IMR-90 (cell line): ENCODE results near the gene PRKACA. TPM values are rescaled to one million over a fixed set of nuclear protein-coding genes. Genes with fewer than 3 reads are reported as not detected.

Experiments used
- ATAC-seq: fragments of 200-7000 bp; cut with Tn5 transposase; 2 replicates; pipeline ENCODE4 v1.9.1; 2020; ENCODE audit warnings: low read depth, mild to moderate bottlenecking, moderate library complexity
- BruUV-seq: library from RNA; stranded (reverse); fragments of 400-500 nt; replicated peaks from 2 replicates; lab custom pipeline; 2021; lab: Mats Ljungman, UMichigan
- CTCF ChIA-PET: fragments of 300-600 bp; formaldehyde crosslinking; extraction: SDS; loops from one replicate; lab custom pipeline; 2021; ENCODE audit warnings: antibody characterized with exemption; lab: Yijun Ruan, JAX
- POLR2A ChIA-PET: fragments of 300-600 bp; sonication (Branson Sonifier 250); formaldehyde crosslinking; loops from one replicate; lab custom pipeline; 2022; ENCODE audit warnings: antibody characterized with exemption; ENCODE audit not compliant: unreplicated experiment; lab: Charles Lee
- DNase-seq: peaks from one replicate; pipeline ENCODE4 v3.0.0; 2013
- H2AFZ ChIP-seq: replicated peaks from 2 replicates; pipeline ENCODE3; 2013; ENCODE audit warnings: low read length, mild to moderate bottlenecking; ENCODE audit not compliant: poor library complexity
- H2AK5ac ChIP-seq: 2 replicates; pipeline ENCODE4 v1.6.1; 2013; ENCODE audit warnings: low read depth, low read length, inconsistent platforms
- H2AK9ac ChIP-seq: replicated peaks from 2 replicates; pipeline ENCODE3; 2013; ENCODE audit warnings: mild to moderate bottlenecking, low read depth, low read length, moderate library complexity; ENCODE audit not compliant: poor library complexity
- H2BK120ac ChIP-seq: 2 replicates; pipeline ENCODE4 v1.6.1; 2013; ENCODE audit warnings: low read depth, low read length, inconsistent platforms
- H2BK15ac ChIP-seq: 3 replicates; pipeline ENCODE4 v1.6.1; 2013; ENCODE audit warnings: low read depth, low read length, inconsistent platforms
- H2BK20ac ChIP-seq: 2 replicates; pipeline ENCODE4 v1.6.1; 2013; ENCODE audit warnings: low read depth, mild to moderate bottlenecking, inconsistent platforms, low read length, moderate library complexity
- H2BK5ac ChIP-seq: 2 replicates; pipeline ENCODE4 v1.6.1; 2013; ENCODE audit warnings: mild to moderate bottlenecking, low read depth, low read length, inconsistent platforms; ENCODE audit not compliant: poor library complexity, severe bottlenecking
- H3K14ac ChIP-seq: replicated peaks from 2 replicates; pipeline ENCODE4 v1.6.1; 2013; ENCODE audit warnings: low read depth, low read length, inconsistent platforms
- H3K18ac ChIP-seq: 2 replicates; pipeline ENCODE4 v1.6.1; 2013; ENCODE audit warnings: low read depth, low read length, control low read depth
- H3K23ac ChIP-seq: 2 replicates; pipeline ENCODE4 v1.6.1; 2013; ENCODE audit warnings: low read depth, low read length, inconsistent platforms
- H3K27ac ChIP-seq: 2 replicates; pipeline ENCODE4 v1.5.1; 2013; ENCODE audit warnings: mild to moderate bottlenecking, control low read depth, low read length; ENCODE audit not compliant: insufficient read depth
- H3K27me3 ChIP-seq: 2 replicates; pipeline ENCODE4 v1.6.1; 2013; ENCODE audit warnings: low read length; ENCODE audit not compliant: control insufficient read depth, insufficient read depth
- H3K36me3 ChIP-seq: 2 replicates; pipeline ENCODE4 v1.6.1; 2013; ENCODE audit warnings: low read length, mixed read lengths; ENCODE audit not compliant: control insufficient read depth, insufficient read depth
- H3K4ac ChIP-seq: 2 replicates; pipeline ENCODE4 v1.6.1; 2013; ENCODE audit warnings: low read depth, low read length, inconsistent platforms
- H3K4me1 ChIP-seq: 2 replicates; pipeline ENCODE4 v1.6.1; 2013; ENCODE audit warnings: low read length, mixed read lengths; ENCODE audit not compliant: control insufficient read depth, insufficient read depth
- H3K4me2 ChIP-seq: 2 replicates; pipeline ENCODE4 v1.6.1; 2013; ENCODE audit warnings: low read depth, mild to moderate bottlenecking, control low read depth, low read length, moderate library complexity
- H3K4me3 ChIP-seq: 2 replicates; pipeline ENCODE4 v1.5.1; 2013; ENCODE audit warnings: low read depth, mild to moderate bottlenecking, control low read depth, low read length, moderate library complexity; ENCODE audit not compliant: insufficient read depth
- H3K56ac ChIP-seq: 2 replicates; pipeline ENCODE4 v1.6.1; 2013; ENCODE audit warnings: low read length, inconsistent platforms; ENCODE audit not compliant: insufficient read depth; ENCODE audit errors: extremely low read depth
- H3K79me1 ChIP-seq, 2 experiments: 2 replicates each; pipeline ENCODE4 v1.6.1; 2013; ENCODE audit warnings: low read length in 2 of 2, inconsistent platforms in 1 of 2, low read depth in 1 of 2
- H3K9ac ChIP-seq: 2 replicates; pipeline ENCODE4 v1.6.1; 2013; ENCODE audit warnings: low read depth, low read length, control low read depth
- H3K9me1 ChIP-seq: 2 replicates; pipeline ENCODE4 v1.6.1; 2013; ENCODE audit warnings: low read length, inconsistent platforms; ENCODE audit not compliant: insufficient read depth
- H3K9me3 ChIP-seq: 2 replicates; pipeline ENCODE4 v1.6.1; 2013; ENCODE audit warnings: low read length; ENCODE audit not compliant: control insufficient read depth, insufficient read depth
- H4K20me1 ChIP-seq: 2 replicates; pipeline ENCODE4 v1.6.1; 2013; ENCODE audit warnings: low read length, inconsistent platforms; ENCODE audit not compliant: insufficient read depth
- H4K5ac ChIP-seq: 2 replicates; pipeline ENCODE4 v1.6.1; 2013; ENCODE audit warnings: mild to moderate bottlenecking, low read depth, low read length, control low read depth
- H4K8ac ChIP-seq, 2 experiments: 2 replicates each; pipeline ENCODE4 v1.6.1; 2013; ENCODE audit warnings: low read depth in 2 of 2, low read length in 2 of 2, control low read depth in 1 of 2, inconsistent platforms in 1 of 2
- H4K91ac ChIP-seq: 2 replicates; pipeline ENCODE4 v1.6.1; 2013; ENCODE audit warnings: low read depth, low read length, inconsistent platforms; ENCODE audit not compliant: insufficient read depth
- CHD1 ChIP-seq: IDR thresholded peaks from 2 replicates; pipeline ENCODE4 v1.6.1; 2012; ENCODE audit warnings: low read depth, low read length, improper control_type of control experiment
- ELK1 ChIP-seq: fragments of 150-350 bp; IDR thresholded peaks from 2 replicates; pipeline ENCODE4 v1.6.1; 2016; ENCODE audit warnings: low read depth, mild to moderate bottlenecking, low read length, moderate library complexity, borderline replicate concordance
- FOS ChIP-seq: fragments of 150-350 bp; IDR thresholded peaks from 2 replicates; pipeline ENCODE4 v1.6.1; 2016; ENCODE audit warnings: low read depth, low read length
- MXI1 ChIP-seq: IDR thresholded peaks from 2 replicates; pipeline ENCODE4 v1.6.1; 2012; ENCODE audit warnings: low read depth, mild to moderate bottlenecking, low read length, moderate library complexity, borderline replicate concordance
- POLR2A ChIP-seq: IDR thresholded peaks from 2 replicates; pipeline ENCODE4 v1.6.1; 2012; ENCODE audit warnings: mild to moderate bottlenecking, low read depth, low read length
- RCOR1 ChIP-seq: IDR thresholded peaks from 2 replicates; pipeline ENCODE4 v1.6.1; 2012; ENCODE audit warnings: mild to moderate bottlenecking, low read length, improper control_type of control experiment; ENCODE audit not compliant: insufficient replicate concordance
- RFX5 ChIP-seq: IDR thresholded peaks from 2 replicates; pipeline ENCODE4 v1.8.0; 2012; ENCODE audit warnings: low read depth, mild to moderate bottlenecking, low read length, moderate library complexity
- SMC3 ChIP-seq: fragments of 150-350 bp; IDR thresholded peaks from 2 replicates; pipeline ENCODE4 v1.6.1; 2016; ENCODE audit warnings: low read depth, mild to moderate bottlenecking, antibody characterized with exemption, low read length, moderate library complexity
- USF2 ChIP-seq: fragments of 150-350 bp; IDR thresholded peaks from 2 replicates; pipeline ENCODE4 v1.6.1; 2017; ENCODE audit warnings: mild to moderate bottlenecking, antibody characterized with exemption, low read length, low read depth
- WGBS, 2 experiments: methylation state at CpG; one replicate each; pipeline versions ENCODE4 v1.1.5 to v1.1.7; 2013; ENCODE audit warnings: missing lambda C conversion rate in 2 of 2; ENCODE audit not compliant: insufficient read length in 1 of 2; ENCODE audit errors: extremely low coverage in 2 of 2; 5-methylcytosine and 5-hydroxymethylcytosine counted together
- dilution Hi-C: fragments of 300-500 bp; cut with HindIII; formaldehyde crosslinking; loops from one replicate; pipeline ENCODE4 v1.14.3; 2018; ENCODE audit warnings: low sequenced_read_pairs; ENCODE audit not compliant: unreplicated experiment
- in situ Hi-C: fragments of 300-500 bp; cut with MboI; formaldehyde crosslinking; loops from 3 replicates; pipeline ENCODE4 v1.14.3; 2019; ENCODE audit warnings: low sequenced_read_pairs, inconsistent platforms, mixed read lengths
- intact Hi-C: fragments of 100-400 bp; cut with micrococcal nuclease; formaldehyde crosslinking; loops from 2 replicates; pipeline ENCODE4 v1.10.0; 2022
- polyA plus RNA-seq, 3 experiments: library from polyadenylated mRNA; depleted of rRNA; stranded (reverse); fragments of >200 nt; gene quantifications; 2 replicates each; pipeline ENCODE4 v1.2.3, GENCODE V29; 2012; ENCODE audit warnings: low replicate concordance in 1 of 3
- total RNA-seq: library from RNA; depleted of rRNA; stranded (reverse); fragments of >200 nt; gene quantifications from 2 replicates; pipeline ENCODE4 v1.2.3, GENCODE V29; 2012

The PRKACA gene
- total and polyA plus RNA-seq, 2 of the 4 experiments (the other 2 are of a cell fraction): 18.1 to 94.5 TPM

GRCh38 chr19:14135355-14135754 lies 17.8 kb upstream of the PRKACA start:
- no peak for ATAC-seq

More at GRCh38 chr19:14135355-14135754, 17.8 kb upstream of the PRKACA start:
- Histone ChIP-seq H2BK120ac (no peak overlapping the region), H3K18ac (no peak overlapping the region), H3K9me1 (no peaks in the 10 kb centered on the region), H3K27ac (no peak overlapping the region), H2AK5ac (no peak overlapping the region), H3K36me3 (no peaks in the 10 kb centered on the region), H4K20me1 (peaks cover 9% of the 10 kb centered on the region; the same call in 1 of the 2 replicates), H3K27me3 (no peaks in the 10 kb centered on the region), H2BK20ac (no peak overlapping the region), H3K9me3 (no peaks in the 10 kb centered on the region), H2BK15ac (no peak overlapping the region), H3K4me2 (no peak overlapping the region), H2AK9ac (peak overlapping the region; percentile 9), H3K23ac (0 out of 2 replicates have a peak overlapping the region, but pooled peaks have one; percentile 53), H2AFZ (no peak overlapping the region), H4K5ac (no peak overlapping the region), H3K56ac (no peak overlapping the region), H3K14ac (no peak overlapping the region; the same call in 1 of the 2 replicates), H4K8ac (no peak overlapping the region), H3K4ac (no peak overlapping the region), H4K91ac (no peak overlapping the region), H2BK5ac (no peak overlapping the region), H3K79me1 (peaks cover 15 to 38% of the 10 kb centered on the region in 2 experiments), H3K9ac (peak overlapping the region; percentile 14; the same call in 1 of the 2 replicates), H3K4me3 (no peak overlapping the region), H3K4me1 (peaks cover 6% of the 10 kb centered on the region)
- in situ Hi-C loops: no loop called here
- DNase-seq: no peak
- POLR2A ChIA-PET: no interaction called here
- WGBS, 2 experiments: 40% methylated on average over 3 of the region's 6 CpGs; no CpG with 5 or more reads in 1 of the 2 experiments
- intact Hi-C loops: loop anchor here (5.0 kb wide), 1 partner anchor 342 kb away; the partner anchor contains the start of gene PTGER1
- CTCF ChIA-PET: interaction anchor here (0.6 to 0.7 kb wide), 2 partner anchors 283 to 536 kb away, joined by 3 to 8 read pairs; no protein-coding TSS in a partner anchor
- BruUV-seq: no TSS peak
- dilution Hi-C loops: no loop called here
- TF ChIP-seq ELK1: no peak
- TF ChIP-seq RFX5: no peak
- TF ChIP-seq SMC3: no peak
- TF ChIP-seq MXI1: no peak
- TF ChIP-seq POLR2A: no peak
- TF ChIP-seq CHD1: no peak
- TF ChIP-seq FOS: no peak
- no peak for TF ChIP-seq RCOR1
- TF ChIP-seq USF2: no peak
